Activated T-helper 1 cell treated with anti-CD3 and anti-CD28 coated beads, Interleukin-2, amount 50 U/mL, for 16 hours (primary cell): ENCODE data around the gene GFPT1.
"Not testable (repeated sequence)": the region's sequence is repeated elsewhere in the genome, so short reads cannot be mapped to it uniquely, and the experiment has no call there.

ENCODE experiments used
- DNase-seq, 2 donors: peaks; one replicate each; pipeline ENCODE4 v3.0.0-alpha.2; 2020; ENCODE audit warnings: low read depth in 1 of 2, low spot score in 1 of 2

Gene GFPT1

DNA sequence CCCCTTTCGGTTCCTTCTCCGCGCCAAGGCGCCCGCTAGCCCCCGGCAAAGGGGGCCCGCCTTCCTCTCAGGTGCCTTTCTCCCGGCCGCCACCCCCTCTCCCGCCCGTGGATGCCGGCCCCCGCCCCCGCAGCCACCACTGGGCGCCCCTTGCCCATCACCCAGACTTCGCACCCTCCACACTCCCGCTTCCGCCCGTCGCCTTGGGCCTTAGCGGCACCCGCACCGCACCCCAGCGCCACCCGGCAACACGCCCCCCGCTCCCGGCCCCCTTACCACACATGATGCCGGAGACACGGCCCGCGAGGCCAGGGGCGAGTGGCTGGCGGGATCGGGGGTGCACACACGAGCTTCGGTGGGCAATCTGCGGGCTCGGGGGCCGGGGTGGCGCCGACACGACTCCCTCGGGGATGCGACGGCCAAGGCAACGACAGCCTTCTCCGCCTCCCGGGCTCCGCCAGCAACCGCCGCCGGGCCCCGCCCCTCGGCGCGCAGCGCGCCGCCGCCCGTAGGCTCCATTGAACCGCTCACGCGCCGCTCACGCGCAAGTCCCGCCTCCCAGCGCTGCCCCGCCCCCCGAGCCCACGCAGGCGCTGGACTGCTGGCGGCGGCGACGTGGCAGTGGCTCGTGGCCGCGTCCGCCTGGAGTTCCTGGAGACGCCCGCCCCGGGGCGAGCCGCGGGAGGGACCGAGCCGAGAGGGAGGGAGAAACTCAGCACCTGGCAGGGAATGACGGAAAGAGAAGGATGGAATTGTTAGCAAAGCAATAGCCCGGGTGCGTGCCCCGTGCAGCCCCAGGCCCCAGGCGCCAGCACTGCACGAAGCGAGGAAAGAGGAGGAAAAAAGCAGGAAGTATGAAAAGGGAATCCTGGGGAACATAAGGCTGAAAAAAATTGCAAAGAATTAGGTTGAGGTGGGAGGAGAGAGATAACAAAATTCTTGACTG is at the start of gene GFPT1:
GFPT1 (minus strand) TSS at position 439 of the 946 bp plus-strand sequence; CDS start at position 283, 156 bp downstream.
- DNase-seq = peak; percentile 89 to 91

- DNase-seq = no peak
Observed at GRCh38 chr2:69436596-69436937, 49.5 kb upstream of the GFPT1 start.

DNA sequence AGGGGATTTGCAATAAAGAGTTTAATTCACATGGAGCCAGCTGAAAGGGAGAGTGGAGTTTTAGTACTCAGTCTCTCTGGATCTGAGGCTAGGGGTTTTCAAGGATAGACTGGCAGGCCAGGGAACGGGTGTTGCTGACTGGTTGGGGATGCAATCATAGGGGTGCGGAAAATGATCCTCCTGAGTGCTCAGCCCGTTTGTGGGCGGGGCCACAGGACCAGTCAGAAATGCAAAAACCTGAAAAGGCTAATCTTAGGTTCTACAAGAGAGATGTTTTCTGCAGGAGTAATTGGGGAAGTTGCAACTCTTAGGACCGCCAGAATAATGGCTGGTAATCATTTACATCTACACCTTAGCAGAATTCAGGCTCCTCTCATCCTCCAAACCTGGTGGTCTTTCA is 47.7 kb upstream of the GFPT1 start:
- no peak for DNase-seq

GRCh38 chr2:69429491-69430183 is 42.6 kb upstream of the GFPT1 start:
- DNase-seq = no peak

DNA sequence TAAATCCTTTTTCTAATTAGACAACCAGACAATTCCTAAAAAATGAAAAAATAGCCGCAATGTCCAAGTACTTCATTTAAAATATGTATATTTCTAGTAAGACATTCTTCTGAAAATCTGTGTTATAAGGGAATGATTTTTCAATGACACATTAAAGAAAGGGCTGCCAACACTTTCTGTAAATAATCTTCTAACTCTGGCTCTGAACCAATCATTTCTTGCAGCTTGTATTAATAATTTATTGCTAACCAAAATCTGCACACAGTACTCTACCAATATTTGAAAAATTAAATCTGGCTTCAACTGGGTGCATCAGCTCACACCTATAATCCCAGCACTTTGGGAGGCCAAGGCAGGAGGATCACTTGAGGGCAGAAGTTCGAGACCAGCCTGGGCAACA is 42.0 kb upstream of the GFPT1 start:
- no peak for DNase-seq

- no peak for DNase-seq
Observed at GRCh38 chr2:69424419-69424818, 37.4 kb upstream of the GFPT1 start.

- no peak for DNase-seq
Observed at GRCh38 chr2:69422198-69422597, 35.2 kb upstream of the GFPT1 start.

GRCh38 chr2:69419111-69419510 is 32.1 kb upstream of the GFPT1 start:
- DNase-seq = not testable (repeated sequence)

DNA sequence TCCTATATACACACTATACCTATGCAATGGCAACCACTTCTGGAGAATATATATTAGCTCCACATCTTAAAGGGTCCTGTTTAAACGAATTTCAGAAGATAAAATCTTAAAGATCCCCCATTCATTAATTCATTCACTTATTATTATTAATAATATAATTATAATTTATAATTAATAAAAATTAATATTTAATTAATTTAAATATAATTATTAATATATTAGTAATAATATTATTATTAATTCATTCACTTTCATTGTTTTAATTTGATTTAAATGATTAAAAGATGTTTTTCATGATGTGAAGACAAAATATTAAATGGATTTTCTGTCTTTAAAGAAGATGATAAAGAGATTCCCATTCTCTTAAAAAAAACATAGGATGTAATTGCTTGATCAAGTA is 29.1 kb upstream of the GFPT1 start:
- no peak for DNase-seq

- no peak for DNase-seq
Observed at GRCh38 chr2:69411120-69411519, 24.1 kb upstream of the GFPT1 start.

DNA sequence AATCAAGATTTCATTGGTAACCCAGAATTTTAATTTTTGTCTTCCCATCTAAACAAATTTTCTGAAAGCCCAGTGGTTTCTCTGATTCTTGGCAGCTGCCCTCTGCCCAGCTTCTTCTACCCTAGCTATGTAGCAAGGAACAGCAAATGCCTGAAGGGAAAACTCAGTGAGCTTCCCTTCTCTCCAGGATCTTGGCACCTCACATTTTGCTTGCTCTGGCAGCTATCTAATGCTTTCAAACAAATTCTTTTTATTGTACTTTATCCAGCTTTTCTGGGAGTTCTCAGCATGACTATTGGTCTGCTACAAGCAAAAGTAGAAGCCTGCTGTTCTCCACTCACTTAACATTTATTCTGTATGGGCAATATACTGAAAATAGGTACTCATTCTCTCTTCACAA is 18.3 kb upstream of the GFPT1 start:
- DNase-seq = no peak

GRCh38 chr2:69400121-69400520 is 13.1 kb upstream of the GFPT1 start:
- DNase-seq = no peak

GRCh38 chr2:69397234-69397633 is 10.2 kb upstream of the GFPT1 start:
- no peak for DNase-seq

- DNase-seq = no peak
Observed at GRCh38 chr2:69395866-69396265, 8.8 kb upstream of the GFPT1 start.

- DNase-seq = no peak
Observed at GRCh38 chr2:69393963-69394362, 6.9 kb upstream of the GFPT1 start.

DNA sequence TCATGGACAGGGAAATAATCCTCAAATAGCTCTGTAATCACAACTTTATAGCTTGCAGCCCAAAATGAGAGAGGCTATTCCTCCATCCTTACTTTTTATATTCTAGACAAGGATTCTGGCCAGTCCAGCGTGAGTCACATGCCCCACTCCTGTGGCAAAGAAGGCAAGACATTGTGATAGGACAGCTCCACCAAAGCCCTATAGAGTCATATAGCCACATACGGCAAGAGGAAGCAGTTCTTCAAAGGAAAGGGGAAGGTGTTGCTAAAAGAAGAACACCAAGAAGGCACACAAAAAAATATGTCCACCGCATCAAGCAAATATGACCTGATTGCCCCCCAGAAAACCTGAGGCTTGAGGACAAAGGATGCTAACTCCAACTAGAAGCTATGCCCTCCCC is 3.4 kb upstream of the GFPT1 start:
- no peak for DNase-seq

GRCh38 chr2:69390001-69390400 is 3.0 kb upstream of the GFPT1 start:
- no peak for DNase-seq

DNA sequence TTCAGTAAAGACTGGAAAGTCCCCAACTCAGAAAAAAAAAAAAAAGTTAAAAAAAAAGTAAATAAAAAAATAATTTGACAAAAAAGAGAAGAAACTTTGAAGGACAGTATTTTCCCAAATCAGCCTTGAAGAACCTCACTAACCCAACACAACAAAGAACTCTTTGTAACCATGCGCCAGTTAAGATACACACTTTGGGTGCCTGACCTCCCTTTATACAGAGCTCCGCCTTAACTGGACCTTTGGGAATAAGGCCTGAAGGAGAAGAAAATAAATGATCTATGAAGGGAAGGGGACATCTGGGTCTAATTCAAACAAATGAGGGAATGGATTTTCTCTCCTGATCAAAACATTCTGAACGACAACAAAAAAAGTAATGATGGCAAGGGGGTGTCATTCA is 2.2 kb upstream of the GFPT1 start:
- DNase-seq = no peak

DNA sequence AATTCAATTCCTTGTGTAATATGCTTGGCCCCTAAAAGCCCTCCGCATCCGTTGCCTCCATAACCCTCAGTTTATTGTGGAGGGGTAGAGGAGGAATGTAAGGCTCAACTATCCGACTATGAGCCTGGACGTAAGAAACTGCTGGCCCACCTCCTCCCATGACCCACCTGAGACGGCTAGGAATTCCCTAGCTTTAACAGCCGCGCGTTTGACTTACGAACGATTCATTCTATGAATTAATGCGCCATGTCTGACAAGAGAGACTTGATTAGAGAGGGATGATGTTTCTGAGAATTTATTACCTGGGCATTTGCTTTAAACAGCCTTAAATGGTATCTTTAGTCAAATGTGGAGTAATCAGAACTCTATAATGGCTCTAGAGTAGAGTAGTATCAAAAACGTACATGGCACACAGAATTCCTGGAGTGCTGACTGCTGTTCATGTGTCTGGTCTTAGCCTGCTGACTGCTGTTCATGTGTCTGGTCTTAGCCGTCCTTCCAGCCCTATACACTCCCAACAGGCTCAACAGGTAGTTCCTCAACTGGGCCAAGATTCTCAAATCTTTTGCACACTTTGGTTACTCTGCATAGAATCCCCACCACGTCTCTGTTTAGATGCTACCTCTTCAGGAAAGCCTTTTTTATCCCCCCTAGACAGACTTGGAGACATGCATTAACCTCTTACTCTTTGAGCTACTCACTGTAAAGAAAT is 899 bp upstream of the GFPT1 start:
- no peak for DNase-seq

GRCh38 chr2:69386360-69386759 is 667 bp downstream of the GFPT1 start:
- DNase-seq = no peak

- DNase-seq = no peak
Observed at GRCh38 chr2:69385443-69386151, 1.4 kb downstream of the GFPT1 start.
